Spleen (tissue), 11 donors: ENCODE results near the gene RNASE8. TPM values are rescaled to one million over a fixed set of nuclear protein-coding genes. Genes with fewer than 3 reads are reported as not detected.

Experiments
- DNase-seq: peaks from one replicate; pipeline ENCODE4 v3.0.0-alpha.2; 2020
- H3K27ac ChIP-seq, 8 donors: fragments of 200-600 bp; sonication (generic) in 7 of 8; 1 replicate in 4 of 8; 2 replicates in 4 of 8; pipeline versions ENCODE4 v1.5.0 to v1.8.0; 2016 to 2021; ENCODE audit warnings: inconsistent platforms in 4 of 8, mild to moderate bottlenecking in 4 of 8, moderate library complexity in 1 of 8
- H3K27me3 ChIP-seq, 7 donors: fragments of 200-600 bp; sonication (generic) in 6 of 7; replicated peaks in 1 of 7; 1 replicate in 4 of 7; 2 replicates in 3 of 7; pipeline versions ENCODE4 v1.5.0 to v1.8.0; 2016 to 2021; ENCODE audit warnings: inconsistent platforms in 3 of 7, mild to moderate bottlenecking in 1 of 7
- H3K36me3 ChIP-seq, 6 donors: fragments of 200-600 bp; sonication (generic) in 5 of 6; 1 replicate in 4 of 6; 2 replicates in 2 of 6; pipeline versions ENCODE4 v1.5.0 to v1.8.0; 2016 to 2021; ENCODE audit warnings: inconsistent platforms in 2 of 6
- H3K4me1 ChIP-seq, 6 donors: fragments of 200-600 bp; sonication (generic) in 5 of 6; 1 replicate in 3 of 6; 2 replicates in 3 of 6; pipeline versions ENCODE4 v1.5.0 to v1.8.0; 2016 to 2021; ENCODE audit warnings: inconsistent platforms in 3 of 6
- H3K4me3 ChIP-seq, 8 donors: fragments of 200-600 bp; sonication (generic) in 7 of 8; 1 replicate in 4 of 8; 2 replicates in 4 of 8; pipeline versions ENCODE4 v1.5.0 to v1.8.0; 2016 to 2021; ENCODE audit warnings: inconsistent platforms in 4 of 8, mild to moderate bottlenecking in 4 of 8, moderate library complexity in 2 of 8
- H3K9me3 ChIP-seq, 8 donors: fragments of 200-600 bp; sonication (generic) in 7 of 8; 1 replicate in 4 of 8; 2 replicates in 4 of 8; pipeline versions ENCODE4 v1.5.0 to v1.8.0; 2016 to 2021; ENCODE audit warnings: inconsistent platforms in 4 of 8
- POLR2A ChIP-seq, 3 donors: fragments of 450-650 bp; IDR thresholded peaks; one replicate each; pipeline ENCODE4 v1.5.1; 2017; ENCODE audit warnings: antibody characterized with exemption in 3 of 3, mild to moderate bottlenecking in 1 of 3
- POLR2AphosphoS5 ChIP-seq, 3 donors: sonication (generic); formaldehyde crosslinking; IDR thresholded peaks; one replicate each; pipeline ENCODE4 v1.5.1; 2017; ENCODE audit warnings: antibody characterized with exemption in 3 of 3
- WGBS, 5 donors: extraction: QIAGEN DNeasy Blood & Tissue Kit in 3 of 5; methylation state at CpG; one replicate each; pipeline versions ENCODE4 v1.1.5 to v1.1.7; 2013 to 2018; 5-methylcytosine and 5-hydroxymethylcytosine counted together
- intact Hi-C: fragments of 100-400 bp; cut with DNase I; formaldehyde crosslinking; loops from one replicate; pipeline ENCODE4 v1.15.0; 2023; ENCODE audit warnings: low total_unique reads
- polyA plus RNA-seq, 3 donors: library from polyadenylated mRNA; stranded (reverse); fragments of 200-250 nt; gene quantifications; one replicate each; pipeline ENCODE4 v1.2.1, GENCODE V29; 2013
- total RNA-seq, 7 donors: library from RNA; depleted of rRNA in 3 of 7; stranded (reverse); fragments of >200 nt in 3 of 7; fragmentation: NEBNext Ultra II Directional in 4 of 7; extraction: Animal tissue kit (Norgen Biotek cat#: 25700) in 4 of 7; gene quantifications; one replicate each; pipeline versions ENCODE4 v1.1.0 to v1.2.1, GENCODE V29; 2016 to 2021
- TF ChIP-seq, protein P1 (sequence below), 11 experiments: fragments of 200-600 bp in 7 of 11; fragments of 450-650 bp in 4 of 11; sonication (generic) in 4 of 11; IDR thresholded peaks in 8 of 11; conservative IDR thresholded peaks in 3 of 11; 1 replicate in 7 of 11; 2 replicates in 4 of 11; pipeline versions ENCODE4 v1.4.0 to v1.8.0; 2016 to 2021; ENCODE audit warnings: antibody characterized with exemption in 11 of 11, inconsistent platforms in 4 of 11, mild to moderate bottlenecking in 1 of 11
- donor health status: healthy with polysubstance abuse.
- donor health status: DM: no; HTN: no; CAD: no; lungs with moderate emphysema.
- donor health status: DM: no; HTN: no; CAD: no.
- donor health status: Bipolar disorder and iron deficiency.
- donor health status: healthy.
- donor health status: DM: no; HTN: no; CAD: no.
- donor health status: DM: yes; HTN: yes; CAD: no.

The RNASE8 gene
- total and polyA plus RNA-seq, 10 donors, result not detected

DNA sequence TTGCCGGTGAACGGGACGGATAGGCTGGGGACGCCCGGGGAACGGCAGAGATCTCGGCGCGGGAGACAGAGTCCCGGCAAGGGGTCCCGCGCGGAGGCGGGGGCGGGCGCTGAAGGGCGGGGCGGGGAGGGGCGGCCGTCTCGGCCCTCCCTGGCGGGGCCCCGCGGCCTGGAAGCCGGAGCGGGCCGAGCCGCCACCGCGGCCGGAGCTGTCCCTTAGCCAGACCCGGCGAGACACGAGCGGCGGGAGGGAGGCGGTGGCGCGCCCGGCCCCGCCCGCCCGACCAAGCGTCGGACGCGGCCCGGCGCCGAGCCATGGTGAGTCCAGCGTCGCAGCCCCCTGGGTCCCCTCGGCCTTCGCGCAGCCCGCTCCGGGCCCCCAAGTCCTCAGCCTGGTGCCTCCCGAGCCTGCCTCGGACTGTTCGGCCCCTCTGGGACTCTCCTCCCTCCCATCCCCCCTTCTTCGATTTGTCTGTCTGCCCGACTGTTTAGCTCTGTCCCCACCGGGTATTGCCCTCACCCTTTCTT, 12.5 kb downstream of the RNASE8 start, which contains the start of gene ARHGEF40:
Gene ARHGEF40 (plus strand): TSS at position 222 of the 527 bp plus-strand sequence. CDS start 93 bp downstream, at position 315.
- H3K4me3 ChIP-seq, result peak within 1 kb of the TSS; percentile 47 to 84 (median 66)
- peaks cover 31 to 69% (median 55%) of the 10 kb centered on the region in 6 donors for H3K4me1 ChIP-seq
- H3K9me3 ChIP-seq, result no peaks in the 10 kb centered on the region
- H3K27me3 ChIP-seq, result peaks cover 0 to 61% (median 17%) of the 10 kb centered on the region in 7 donors
- DNase-seq, result peak; percentile 88
- TF ChIP-seq POLR2AphosphoS5 (IDR thresholded peaks at IDR 0.05), result peak in 1 of 3 donors; percentile 63
- no peak for TF ChIP-seq POLR2A (IDR thresholded peaks at IDR 0.05)
- peak within 1 kb of the TSS; percentile 74 to 94 (median 90) for H3K27ac ChIP-seq
- intact Hi-C loops, result no loop called here
- WGBS, 5 donors, result 0 to 3% (median 0%) methylated on average over 14 to 63 of the region's 63 CpGs
- H3K36me3 ChIP-seq, result peaks cover 0 to 26% (median 5%) of the 10 kb centered on the region in 6 donors

DNA sequence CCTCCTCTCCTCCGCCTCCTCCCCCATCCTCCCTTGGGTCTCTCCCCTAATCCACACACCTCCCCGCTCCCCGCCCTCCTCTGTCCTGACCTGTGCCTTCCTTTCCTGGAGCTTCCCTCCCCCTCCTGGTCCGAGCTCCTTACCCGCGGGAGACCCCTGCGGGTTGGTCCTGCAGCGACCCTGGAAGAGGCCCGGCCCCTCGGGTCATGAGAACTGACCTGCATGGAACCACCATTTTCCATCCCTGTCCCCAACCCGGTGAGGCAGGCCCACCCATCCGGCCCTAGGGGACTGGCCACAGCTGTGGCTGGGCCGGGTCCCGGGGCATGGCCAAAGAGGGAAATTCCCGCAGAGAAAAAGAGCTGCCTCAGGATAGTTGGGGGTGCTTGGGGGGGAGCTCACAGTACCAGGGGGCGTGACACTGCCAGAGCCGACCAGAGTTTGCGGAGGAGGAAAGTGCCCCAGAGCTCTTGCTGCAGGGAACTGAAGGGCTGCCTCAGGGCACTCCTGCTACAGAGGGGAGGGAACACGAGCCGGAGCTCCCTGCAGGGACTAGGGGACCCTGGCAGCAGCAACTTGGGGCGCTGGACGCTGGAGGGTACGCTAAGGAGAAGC, 13.1 kb downstream of the RNASE8 start:
- Histone ChIP-seq H3K4me1 (peaks cover 31 to 75% (median 57%) of the 10 kb centered on the region in 6 donors), H3K4me3 (peak overlapping the region; percentile 47 to 84 (median 66)), H3K9me3 (no peaks in the 10 kb centered on the region), H3K36me3 (peaks cover 0 to 31% (median 8%) of the 10 kb centered on the region in 6 donors), H3K27ac (peak overlapping the region; percentile 74 to 94 (median 90)), H3K27me3 (peaks cover 0 to 61% (median 17%) of the 10 kb centered on the region in 7 donors)
- TF ChIP-seq POLR2AphosphoS5 (IDR thresholded peaks at IDR 0.05) (peak in 1 of 3 donors; percentile 7), POLR2A (IDR thresholded peaks at IDR 0.05) (peak in 1 of 3 donors; percentile 5)
- TF ChIP-seq, protein P1, sequence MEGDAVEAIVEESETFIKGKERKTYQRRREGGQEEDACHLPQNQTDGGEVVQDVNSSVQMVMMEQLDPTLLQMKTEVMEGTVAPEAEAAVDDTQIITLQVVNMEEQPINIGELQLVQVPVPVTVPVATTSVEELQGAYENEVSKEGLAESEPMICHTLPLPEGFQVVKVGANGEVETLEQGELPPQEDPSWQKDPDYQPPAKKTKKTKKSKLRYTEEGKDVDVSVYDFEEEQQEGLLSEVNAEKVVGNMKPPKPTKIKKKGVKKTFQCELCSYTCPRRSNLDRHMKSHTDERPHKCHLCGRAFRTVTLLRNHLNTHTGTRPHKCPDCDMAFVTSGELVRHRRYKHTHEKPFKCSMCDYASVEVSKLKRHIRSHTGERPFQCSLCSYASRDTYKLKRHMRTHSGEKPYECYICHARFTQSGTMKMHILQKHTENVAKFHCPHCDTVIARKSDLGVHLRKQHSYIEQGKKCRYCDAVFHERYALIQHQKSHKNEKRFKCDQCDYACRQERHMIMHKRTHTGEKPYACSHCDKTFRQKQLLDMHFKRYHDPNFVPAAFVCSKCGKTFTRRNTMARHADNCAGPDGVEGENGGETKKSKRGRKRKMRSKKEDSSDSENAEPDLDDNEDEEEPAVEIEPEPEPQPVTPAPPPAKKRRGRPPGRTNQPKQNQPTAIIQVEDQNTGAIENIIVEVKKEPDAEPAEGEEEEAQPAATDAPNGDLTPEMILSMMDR (IDR thresholded peaks at IDR 0.05 in 8 of 11, conservative IDR thresholded peaks at IDR 0.05 in 3 of 11), result peak in 1 of 11 experiments; percentile 9
- peak; percentile 89 for DNase-seq
- intact Hi-C loops, result no loop called here
- 1 to 2% (median 1%) methylated on average over 13 to 23 of the region's 23 CpGs for WGBS, 5 donors

DNA sequence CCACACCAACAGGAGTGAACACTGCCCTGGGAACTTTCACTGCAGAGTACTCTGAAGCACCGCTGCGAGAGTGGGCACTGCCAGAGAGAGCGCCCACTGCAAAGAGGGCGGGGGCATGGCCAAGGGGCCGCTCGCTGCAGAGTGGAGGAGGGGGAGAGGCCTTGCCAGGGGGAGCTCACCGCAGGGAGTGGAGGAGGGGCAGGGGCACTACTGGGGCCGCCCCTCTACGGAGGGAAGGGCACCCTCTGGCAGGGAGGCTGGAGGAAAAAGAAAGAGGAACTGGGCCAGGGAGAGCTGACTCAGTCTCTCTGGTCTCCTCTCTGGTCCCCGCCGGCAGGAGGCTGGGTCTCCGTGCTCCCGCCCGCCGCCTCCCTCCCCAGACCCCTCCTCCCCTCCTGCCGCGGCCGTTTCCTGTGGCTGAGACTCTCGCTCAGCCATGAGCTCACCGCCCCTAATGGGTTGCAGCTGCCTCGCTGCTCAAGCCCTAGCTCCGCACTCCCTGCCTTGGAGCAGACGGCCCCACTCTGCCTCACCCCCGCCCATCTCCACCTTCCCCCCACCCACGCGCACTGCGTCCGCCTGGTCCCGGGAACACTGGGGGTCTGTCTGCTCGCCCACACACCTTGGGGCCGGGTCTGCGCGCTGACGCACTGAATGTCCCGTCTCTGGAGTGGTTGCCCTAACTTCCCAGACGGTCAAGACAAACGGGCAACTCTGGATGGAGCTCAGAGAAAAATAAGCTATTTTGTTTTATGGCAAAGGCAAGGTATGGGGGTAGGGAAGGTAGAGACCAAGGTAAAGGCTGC, 13.8 kb downstream of the RNASE8 start:
- intact Hi-C loops, result no loop called here
- TF ChIP-seq, protein P1 (IDR thresholded peaks at IDR 0.05 in 8 of 11, conservative IDR thresholded peaks at IDR 0.05 in 3 of 11), result peak in 4 of 11 experiments; percentile 16 to 51 (median 30)
- TF ChIP-seq POLR2AphosphoS5 (IDR thresholded peaks at IDR 0.05) (peak; percentile 43 to 79 (median 78)), POLR2A (IDR thresholded peaks at IDR 0.05) (no peak)
- Histone ChIP-seq H3K27me3 (peaks cover 0 to 57% (median 17%) of the 10 kb centered on the region in 7 donors), H3K4me3 (peak overlapping the region; percentile 47 to 84 (median 66)), H3K36me3 (peaks cover 0 to 38% (median 12%) of the 10 kb centered on the region in 6 donors), H3K4me1 (peaks cover 31 to 82% (median 59%) of the 10 kb centered on the region in 6 donors), H3K27ac (peak overlapping the region; percentile 74 to 94 (median 90)), H3K9me3 (no peaks in the 10 kb centered on the region)
- 1 to 2% (median 1%) methylated on average over 30 to 37 of the region's 37 CpGs for WGBS, 5 donors
- peak; percentile 96 for DNase-seq

DNA sequence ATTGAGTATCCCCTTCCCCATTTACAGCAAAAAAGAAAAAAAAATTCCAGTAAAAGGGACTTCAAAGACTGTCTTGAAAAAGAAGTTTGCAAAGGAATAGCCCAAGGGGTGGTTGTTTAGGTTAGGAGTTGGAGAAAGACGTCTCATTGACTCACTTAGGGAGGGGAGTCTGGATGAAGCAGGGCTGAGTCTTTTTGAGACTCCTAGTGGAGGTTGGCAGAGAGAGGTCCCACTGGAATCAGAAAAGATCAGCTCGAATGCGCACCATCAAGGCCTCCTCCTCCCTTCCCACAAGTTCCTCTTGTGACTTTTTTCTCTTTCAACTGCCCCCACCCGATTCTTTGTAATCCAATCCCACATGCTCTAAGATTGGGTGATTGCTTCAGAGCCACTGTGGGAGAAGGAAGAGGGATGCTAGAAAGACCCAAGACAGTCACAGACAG, 14.4 kb downstream of the RNASE8 start:
- intact Hi-C loops, result no loop called here
- WGBS, 5 donors, result 7 to 17% (median 14%) methylated on average over 4 of the region's 4 CpGs
- Histone ChIP-seq H3K27me3 (peaks cover 0 to 53% (median 17%) of the 10 kb centered on the region in 7 donors), H3K36me3 (peaks cover 0 to 45% (median 15%) of the 10 kb centered on the region in 6 donors), H3K4me3 (peak overlapping the region in 7 of 8 donors; percentile 47 to 84 (median 66)), H3K4me1 (peaks cover 31 to 87% (median 62%) of the 10 kb centered on the region in 6 donors), H3K27ac (peak overlapping the region; percentile 74 to 94 (median 90)), H3K9me3 (no peaks in the 10 kb centered on the region)
- no peak for TF ChIP-seq POLR2A (IDR thresholded peaks at IDR 0.05)
- TF ChIP-seq, protein P1 (IDR thresholded peaks at IDR 0.05 in 8 of 11, conservative IDR thresholded peaks at IDR 0.05 in 3 of 11), result peak in 1 of 11 experiments; percentile 4
- DNase-seq, result no peak
